ENCODE results near the gene VAV3.
"Not testable (repeated sequence)": the region's sequence is repeated elsewhere in the genome, so short reads cannot be mapped to it uniquely, and the experiment has no call there.

The VAV3 gene

GRCh38 chr1:107706182-107706581, 258.8 kb downstream of the VAV3 start:
- TF ChIP-seq CTCF (IDR thresholded peaks at IDR 0.05; ENCODE audit: low read depth, low read length, missing control alignments): no peak
- Histone ChIP-seq H3K27me3 (replicated peaks) (no peaks in the 10 kb centered on the region), H3K36me3 (replicated peaks) (no peaks in the 10 kb centered on the region), H3K27ac (no peak overlapping the region), H3K4me3 (ENCODE audit: low read depth, low read length) (no peak overlapping the region)
- in situ Hi-C loops (cut with HindIII; ENCODE audit: low pct_ligation_motif_present, low sequenced_read_pairs): no loop called here
- DNase-seq: no peak

GRCh38 chr1:107704911-107705310, 260.1 kb downstream of the VAV3 start:
- in situ Hi-C loops (cut with HindIII; ENCODE audit: low pct_ligation_motif_present, low sequenced_read_pairs): no loop called here
- DNase-seq: no peak
- no peaks in the 10 kb centered on the region for H3K36me3 ChIP-seq (replicated peaks)
- TF ChIP-seq CTCF (IDR thresholded peaks at IDR 0.05; ENCODE audit: low read depth, low read length, missing control alignments): no peak
- no peaks in the 10 kb centered on the region for H3K27me3 ChIP-seq (replicated peaks)
- H3K4me3 ChIP-seq (ENCODE audit: low read depth, low read length): no peak overlapping the region
- no peak overlapping the region for H3K27ac ChIP-seq

- no peak for TF ChIP-seq CTCF (IDR thresholded peaks at IDR 0.05; ENCODE audit: low read depth, low read length, missing control alignments)
- in situ Hi-C loops (cut with HindIII; ENCODE audit: low pct_ligation_motif_present, low sequenced_read_pairs): no loop called here
- H3K4me3 ChIP-seq (ENCODE audit: low read depth, low read length): no peak overlapping the region
- H3K27ac ChIP-seq: no peak overlapping the region
- H3K27me3 ChIP-seq (replicated peaks): no peaks in the 10 kb centered on the region
- no peaks in the 10 kb centered on the region for H3K36me3 ChIP-seq (replicated peaks)
- DNase-seq: no peak
These were observed 261.9 kb downstream of the VAV3 start for GRCh38 chr1:107702946-107703571.

GRCh38 chr1:107700651-107701050, 264.3 kb downstream of the VAV3 start:
- DNase-seq; H3K27ac ChIP-seq; H3K36me3 ChIP-seq (replicated peaks); in situ Hi-C loops (cut with HindIII; ENCODE audit: low pct_ligation_motif_present, low sequenced_read_pairs); H3K4me3 ChIP-seq (ENCODE audit: low read depth, low read length); H3K27me3 ChIP-seq (replicated peaks): not testable (repeated sequence)

- H3K36me3 ChIP-seq (replicated peaks): no peaks in the 10 kb centered on the region
- no peak for TF ChIP-seq CTCF (IDR thresholded peaks at IDR 0.05; ENCODE audit: low read depth, low read length, missing control alignments)
- in situ Hi-C loops (cut with HindIII; ENCODE audit: low pct_ligation_motif_present, low sequenced_read_pairs): no loop called here
- H3K27ac ChIP-seq: no peak overlapping the region
- no peak for DNase-seq
- no peak overlapping the region for H3K4me3 ChIP-seq (ENCODE audit: low read depth, low read length)
- no peaks in the 10 kb centered on the region for H3K27me3 ChIP-seq (replicated peaks)
These were observed 266.8 kb downstream of the VAV3 start for GRCh38 chr1:107698161-107698560.

GRCh38 chr1:107695341-107695740, 269.6 kb downstream of the VAV3 start:
- H3K4me3 ChIP-seq (ENCODE audit: low read depth, low read length): no peak overlapping the region
- no peaks in the 10 kb centered on the region for H3K36me3 ChIP-seq (replicated peaks)
- no peak for DNase-seq
- H3K27ac ChIP-seq: no peak overlapping the region
- H3K27me3 ChIP-seq (replicated peaks): no peaks in the 10 kb centered on the region
- TF ChIP-seq CTCF (IDR thresholded peaks at IDR 0.05; ENCODE audit: low read depth, low read length, missing control alignments): no peak
- in situ Hi-C loops (cut with HindIII; ENCODE audit: low pct_ligation_motif_present, low sequenced_read_pairs): no loop called here
